ENCODE data around the gene CHPF2. TPM values are rescaled to one million over a fixed set of nuclear protein-coding genes. Genes with fewer than 3 reads are reported as not detected.

Gene CHPF2
- total RNA-seq, 1 donor from 2014 or later, result 89.5 TPM

- DNase-seq (ENCODE audit: extremely low spot score, unreplicated experiment), result no peak
- peaks cover 38% of the 10 kb centered on the region for H3K27me3 Mint-ChIP-seq (ENCODE audit: unreplicated experiment)
- no peaks in the 10 kb centered on the region for H3K9me3 Mint-ChIP-seq (ENCODE audit: unreplicated experiment)
- H3K27ac Mint-ChIP-seq (ENCODE audit: unreplicated experiment), result no peak overlapping the region
- H3K4me3 Mint-ChIP-seq (ENCODE audit: unreplicated experiment), result no peak overlapping the region
- no peak for TF ChIP-seq CTCF (IDR thresholded peaks at IDR 0.05)
- H3K4me1 Mint-ChIP-seq (ENCODE audit: unreplicated experiment), result no peaks in the 10 kb centered on the region
- H3K36me3 Mint-ChIP-seq (ENCODE audit: unreplicated experiment), result no peaks in the 10 kb centered on the region
Measured at GRCh38 chr7:151201751-151202150, 30.5 kb upstream of the CHPF2 start.

- Mint-ChIP-seq H3K9me3 (ENCODE audit: unreplicated experiment) (no peaks in the 10 kb centered on the region), H3K4me1 (ENCODE audit: unreplicated experiment) (no peaks in the 10 kb centered on the region), H3K27ac (ENCODE audit: unreplicated experiment) (no peak overlapping the region), H3K36me3 (ENCODE audit: unreplicated experiment) (no peaks in the 10 kb centered on the region), H3K4me3 (ENCODE audit: unreplicated experiment) (no peak overlapping the region), H3K27me3 (ENCODE audit: unreplicated experiment) (peaks cover 40% of the 10 kb centered on the region)
- TF ChIP-seq CTCF (IDR thresholded peaks at IDR 0.05), result no peak
- DNase-seq (ENCODE audit: extremely low spot score, unreplicated experiment), result no peak
Measured at GRCh38 chr7:151202836-151203235, 29.4 kb upstream of the CHPF2 start.

GRCh38 chr7:151204383-151205032 is 27.8 kb upstream of the CHPF2 start:
- no peaks in the 10 kb centered on the region for H3K4me1 Mint-ChIP-seq (ENCODE audit: unreplicated experiment)
- no peaks in the 10 kb centered on the region for H3K9me3 Mint-ChIP-seq (ENCODE audit: unreplicated experiment)
- TF ChIP-seq CTCF (IDR thresholded peaks at IDR 0.05), result no peak
- no peak overlapping the region for H3K27ac Mint-ChIP-seq (ENCODE audit: unreplicated experiment)
- no peaks in the 10 kb centered on the region for H3K36me3 Mint-ChIP-seq (ENCODE audit: unreplicated experiment)
- DNase-seq (ENCODE audit: extremely low spot score, unreplicated experiment), result no peak
- H3K4me3 Mint-ChIP-seq (ENCODE audit: unreplicated experiment), result no peak overlapping the region
- H3K27me3 Mint-ChIP-seq (ENCODE audit: unreplicated experiment), result peaks cover 40% of the 10 kb centered on the region

- H3K4me1 Mint-ChIP-seq (ENCODE audit: unreplicated experiment), result no peaks in the 10 kb centered on the region
- DNase-seq (ENCODE audit: extremely low spot score, unreplicated experiment), result no peak
Measured at GRCh38 chr7:151205730-151206129, 26.6 kb upstream of the CHPF2 start.

GRCh38 chr7:151206914-151207313 is 25.4 kb upstream of the CHPF2 start:
- no peak overlapping the region for H3K4me3 Mint-ChIP-seq (ENCODE audit: unreplicated experiment)
- no peak overlapping the region for H3K27ac Mint-ChIP-seq (ENCODE audit: unreplicated experiment)
- H3K36me3 Mint-ChIP-seq (ENCODE audit: unreplicated experiment), result no peaks in the 10 kb centered on the region
- no peaks in the 10 kb centered on the region for H3K9me3 Mint-ChIP-seq (ENCODE audit: unreplicated experiment)
- H3K27me3 Mint-ChIP-seq (ENCODE audit: unreplicated experiment), result peaks cover 27% of the 10 kb centered on the region
- DNase-seq (ENCODE audit: extremely low spot score, unreplicated experiment), result no peak
- H3K4me1 Mint-ChIP-seq (ENCODE audit: unreplicated experiment), result no peaks in the 10 kb centered on the region
- TF ChIP-seq CTCF (IDR thresholded peaks at IDR 0.05), result no peak

More at GRCh38 chr7:151205730-151206129, 26.6 kb upstream of the CHPF2 start:
- H3K4me3 Mint-ChIP-seq (ENCODE audit: unreplicated experiment), result no peak overlapping the region
- H3K27me3 Mint-ChIP-seq (ENCODE audit: unreplicated experiment), result peaks cover 37% of the 10 kb centered on the region
- no peaks in the 10 kb centered on the region for H3K36me3 Mint-ChIP-seq (ENCODE audit: unreplicated experiment)
- H3K9me3 Mint-ChIP-seq (ENCODE audit: unreplicated experiment), result no peaks in the 10 kb centered on the region
- no peak for TF ChIP-seq CTCF (IDR thresholded peaks at IDR 0.05)
- H3K27ac Mint-ChIP-seq (ENCODE audit: unreplicated experiment), result no peak overlapping the region
